Keratinocyte (primary cell): Measurements from ENCODE around the gene TRIM27.

Source experiments
- EZH2 ChIP-seq: IDR thresholded peaks from one replicate; pipeline ENCODE4 v1.6.1; 2012; ENCODE audit warnings: inconsistent platforms, mild to moderate bottlenecking, low read length, moderate library complexity
- TF ChIP-seq, protein P1 (sequence below), 3 experiments: IDR thresholded peaks in 1 of 3; conservative IDR thresholded peaks in 1 of 3; optimal IDR thresholded peaks in 1 of 3; 2 replicates in 2 of 3; 3 replicates in 1 of 3; pipeline versions ENCODE3 to v1.5.1; 2011; ENCODE audit warnings: low read length in 3 of 3, mild to moderate bottlenecking in 3 of 3, moderate library complexity in 2 of 3, control low read depth in 1 of 3, inconsistent platforms in 1 of 3; ENCODE audit not compliant: insufficient read depth in 2 of 3; ENCODE audit errors: extremely low read depth in 1 of 3

DNA sequence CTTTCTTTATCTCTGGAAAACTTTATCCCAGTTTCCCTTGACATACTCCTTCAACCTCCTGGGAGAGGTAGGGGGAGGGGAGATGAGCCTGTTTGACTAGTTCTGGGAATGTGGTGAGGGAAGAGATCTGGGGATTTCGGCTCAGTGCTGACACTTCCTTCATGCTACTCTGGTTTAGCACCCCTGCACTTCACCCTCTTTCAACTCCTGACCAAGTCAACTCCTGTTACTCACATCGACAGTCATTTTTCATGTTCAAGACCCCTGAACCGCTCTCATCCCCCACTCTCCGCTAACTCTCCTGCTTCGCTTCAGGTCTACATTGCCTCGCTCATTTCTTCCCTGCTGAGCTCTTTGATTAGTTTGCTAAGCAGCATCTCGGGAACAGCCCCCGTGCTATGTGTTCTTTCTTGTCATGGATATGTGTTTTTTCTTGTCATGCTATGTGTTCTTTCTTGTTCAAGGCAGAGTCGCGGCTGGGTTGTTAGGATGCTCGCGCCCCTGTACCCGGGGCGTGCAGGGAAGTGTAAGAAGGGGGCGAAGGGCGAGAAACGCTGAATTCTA is 16.6 kb upstream of the TRIM27 start:
- TF ChIP-seq, protein P1, sequence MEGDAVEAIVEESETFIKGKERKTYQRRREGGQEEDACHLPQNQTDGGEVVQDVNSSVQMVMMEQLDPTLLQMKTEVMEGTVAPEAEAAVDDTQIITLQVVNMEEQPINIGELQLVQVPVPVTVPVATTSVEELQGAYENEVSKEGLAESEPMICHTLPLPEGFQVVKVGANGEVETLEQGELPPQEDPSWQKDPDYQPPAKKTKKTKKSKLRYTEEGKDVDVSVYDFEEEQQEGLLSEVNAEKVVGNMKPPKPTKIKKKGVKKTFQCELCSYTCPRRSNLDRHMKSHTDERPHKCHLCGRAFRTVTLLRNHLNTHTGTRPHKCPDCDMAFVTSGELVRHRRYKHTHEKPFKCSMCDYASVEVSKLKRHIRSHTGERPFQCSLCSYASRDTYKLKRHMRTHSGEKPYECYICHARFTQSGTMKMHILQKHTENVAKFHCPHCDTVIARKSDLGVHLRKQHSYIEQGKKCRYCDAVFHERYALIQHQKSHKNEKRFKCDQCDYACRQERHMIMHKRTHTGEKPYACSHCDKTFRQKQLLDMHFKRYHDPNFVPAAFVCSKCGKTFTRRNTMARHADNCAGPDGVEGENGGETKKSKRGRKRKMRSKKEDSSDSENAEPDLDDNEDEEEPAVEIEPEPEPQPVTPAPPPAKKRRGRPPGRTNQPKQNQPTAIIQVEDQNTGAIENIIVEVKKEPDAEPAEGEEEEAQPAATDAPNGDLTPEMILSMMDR (optimal IDR thresholded peaks at IDR 0.05 in 1 of 3, IDR thresholded peaks at IDR 0.05 in 1 of 3, conservative IDR thresholded peaks at IDR 0.05 in 1 of 3; ENCODE audit: extremely low read depth in 1 of 3, insufficient read depth in 2 of 3, low read length in 3 of 3): no peak
- no peak for TF ChIP-seq EZH2
